HCT116 (cell line): ENCODE measurements around the gene ZKSCAN2. TPM values are rescaled to one million over a fixed set of nuclear protein-coding genes. Genes with fewer than 3 reads are reported as not detected.

Experiments used
- ATAC-seq: fragments of 200-7000 bp; cut with Tn5 transposase; 2 replicates; pipeline ENCODE4 v1.9.1; 2020; ENCODE audit warnings: mild to moderate bottlenecking, moderate library complexity
- BruUV-seq: library from RNA; stranded (reverse); fragments of 400-500 nt; replicated peaks from 2 replicates; lab custom pipeline; 2021; lab: Mats Ljungman, UMichigan
- CTCF ChIA-PET: fragments of 300-600 bp; sonication (Branson Sonifier 250); formaldehyde crosslinking; loops from one replicate; lab custom pipeline; 2021; ENCODE audit warnings: antibody characterized with exemption; lab: Charles Lee
- POLR2A ChIA-PET: fragments of 300-600, 350-600 bp; sonication (Branson Sonifier 250); formaldehyde crosslinking; loops from one replicate; lab custom pipeline; 2021; ENCODE audit warnings: antibody characterized with exemption; lab: Charles Lee
- RAD21 ChIA-PET, 2 experiments: fragments of 300-600 bp; sonication (Branson Sonifier 250); formaldehyde crosslinking; loops; one replicate each; lab custom pipeline; 2023; ENCODE audit warnings: low total read pairs in 2 of 2; ENCODE audit not compliant: uncharacterized antibody in 2 of 2, unreplicated experiment in 2 of 2, low non-redundant PET in 1 of 2; lab: Charles Lee
- DNase-seq: peaks from one replicate; pipeline ENCODE4 v3.0.0-alpha.2; 2010; ENCODE audit warnings: low read depth, low spot score
- H2AFZ ChIP-seq: fragments of 200-600 bp; shearing (Covaris generic), sonication (generic); 2 replicates; pipeline ENCODE4 v1.6.1; 2017; ENCODE audit warnings: low read depth, mixed run types, mixed read lengths, antibody characterized with exemption, low read length; ENCODE audit not compliant: poor library complexity, severe bottlenecking
- H3K27ac ChIP-seq: 2 replicates; pipeline ENCODE4 v1.5.1; 2012; ENCODE audit warnings: low read depth, low read length
- H3K27me3 ChIP-seq: fragments of 200-600 bp; sonication (generic); 2 replicates; pipeline ENCODE4 v1.6.1; 2016; ENCODE audit warnings: mixed run types, low read length, mixed read lengths; ENCODE audit not compliant: insufficient read depth
- H3K36me3 ChIP-seq, 2 experiments: fragments of 200-500 bp in 1 of 2; fragments of 200-600 bp in 1 of 2; sonication (Bioruptor generic) in 1 of 2; sonication (generic) in 1 of 2; 2 replicates each; pipeline versions ENCODE4 v1.5.1 to v1.6.1; 2014 to 2016; ENCODE audit warnings: low read length in 2 of 2, inconsistent platforms in 1 of 2, mixed read lengths in 1 of 2, mixed run types in 1 of 2; ENCODE audit not compliant: insufficient read depth in 2 of 2, control insufficient read depth in 1 of 2
- H3K4me1 ChIP-seq, 2 experiments: fragments of 200-600 bp in 1 of 2; sonication (generic) in 1 of 2; 2 replicates each; pipeline versions ENCODE4 v1.5.1 to v1.6.1; 2012 to 2017; ENCODE audit warnings: low read length in 2 of 2, inconsistent platforms in 1 of 2, mild to moderate bottlenecking in 1 of 2, mixed read lengths in 1 of 2, mixed run types in 1 of 2, moderate library complexity in 1 of 2; ENCODE audit not compliant: insufficient read depth in 2 of 2, control insufficient read depth in 1 of 2
- H3K4me2 ChIP-seq: fragments of 200-600 bp; sonication (generic); 2 replicates; pipeline ENCODE4 v1.6.1; 2017; ENCODE audit warnings: mixed run types, low read length, mixed read lengths
- H3K4me3 ChIP-seq, 2 experiments: fragments of 200-600 bp in 1 of 2; sonication (generic) in 1 of 2; replicated peaks in 1 of 2; 2 replicates each; pipeline ENCODE4 v1.5.1; 2011 to 2016; ENCODE audit warnings: low read length in 2 of 2, control low read depth in 1 of 2, low read depth in 1 of 2, mild to moderate bottlenecking in 1 of 2, mixed read lengths in 1 of 2, mixed run types in 1 of 2
- H3K79me2 ChIP-seq: fragments of 200-600 bp; sonication (generic); 2 replicates; pipeline ENCODE4 v1.6.1; 2017; ENCODE audit warnings: mild to moderate bottlenecking, mixed run types, low read length, moderate library complexity, mixed read lengths; ENCODE audit not compliant: insufficient read depth
- H3K9ac ChIP-seq: fragments of 200-600 bp; sonication (generic); 2 replicates; pipeline ENCODE4 v1.6.1; 2016; ENCODE audit warnings: low read length, mixed read lengths
- H3K9me2 ChIP-seq: fragments of 200-600 bp; sonication (generic), shearing (Covaris generic); 2 replicates; pipeline ENCODE4 v1.6.1; 2017; ENCODE audit warnings: mixed run types, mild to moderate bottlenecking, moderate library complexity; ENCODE audit not compliant: insufficient read depth
- H3K9me3 ChIP-seq, 2 experiments: fragments of 200-500 bp in 1 of 2; fragments of 200-600 bp in 1 of 2; sonication (Bioruptor generic) in 1 of 2; sonication (generic) in 1 of 2; 2 replicates each; pipeline ENCODE4 v1.6.1; 2014 to 2017; ENCODE audit warnings: low read length in 2 of 2, mixed read lengths in 2 of 2, inconsistent platforms in 1 of 2, low read depth in 1 of 2, mild to moderate bottlenecking in 1 of 2, mixed run types in 1 of 2, moderate library complexity in 1 of 2; ENCODE audit not compliant: control insufficient read depth in 1 of 2, insufficient read depth in 1 of 2
- H4K20me1 ChIP-seq: fragments of 200-600 bp; sonication (generic), shearing (Covaris generic); 2 replicates; pipeline ENCODE4 v1.6.1; 2017; ENCODE audit warnings: mixed run types, mild to moderate bottlenecking, moderate library complexity; ENCODE audit not compliant: insufficient read depth
- CBX3 ChIP-seq: IDR thresholded peaks from 2 replicates; pipeline ENCODE4 v1.6.1; 2012; ENCODE audit warnings: low read depth
- ELF1 ChIP-seq: IDR thresholded peaks from 2 replicates; pipeline ENCODE4 v1.6.1; 2012; ENCODE audit warnings: low read depth, borderline replicate concordance
- EZH2 ChIP-seq: fragments of 200-600 bp; sonication (generic); IDR thresholded peaks from 2 replicates; pipeline ENCODE4 v1.6.1; 2017; ENCODE audit warnings: antibody characterized with exemption, mixed run types
- POLR2A ChIP-seq: IDR thresholded peaks from 2 replicates; pipeline ENCODE4 v1.7.0; 2011; ENCODE audit warnings: borderline replicate concordance; ENCODE audit not compliant: insufficient read depth, insufficient read length; ENCODE audit errors: extremely low read depth
- POLR2AphosphoS5 ChIP-seq: IDR thresholded peaks from 2 replicates; pipeline ENCODE4 v1.6.1; 2011; ENCODE audit warnings: mild to moderate bottlenecking, low read depth, low read length, moderate library complexity
- SIN3A ChIP-seq: IDR thresholded peaks from 2 replicates; pipeline ENCODE4 v1.6.1; 2012; ENCODE audit warnings: low read depth
- ZBTB33 ChIP-seq: IDR thresholded peaks from 2 replicates; pipeline ENCODE4 v1.6.1; 2011; ENCODE audit warnings: mild to moderate bottlenecking, low read length, moderate library complexity; ENCODE audit not compliant: insufficient replicate concordance; ENCODE audit errors: extremely low read depth
- intact Hi-C: fragments of 100-400 bp; cut with micrococcal nuclease; formaldehyde crosslinking; loops from 2 replicates; pipeline ENCODE4 v1.10.0; 2022
- total RNA-seq: library from RNA; stranded (reverse); gene quantifications from one replicate; pipeline ENCODE4 v1.2.1, GENCODE V29; 2021; ENCODE audit not compliant: unreplicated experiment
- TF ChIP-seq, protein P1 (sequence below): IDR thresholded peaks from 2 replicates; pipeline ENCODE4 v1.6.1; 2012; ENCODE audit warnings: low read depth

ZKSCAN2 gene
- total RNA-seq, 1 experiment from 2014 or later, result 12.3 TPM

DNA sequence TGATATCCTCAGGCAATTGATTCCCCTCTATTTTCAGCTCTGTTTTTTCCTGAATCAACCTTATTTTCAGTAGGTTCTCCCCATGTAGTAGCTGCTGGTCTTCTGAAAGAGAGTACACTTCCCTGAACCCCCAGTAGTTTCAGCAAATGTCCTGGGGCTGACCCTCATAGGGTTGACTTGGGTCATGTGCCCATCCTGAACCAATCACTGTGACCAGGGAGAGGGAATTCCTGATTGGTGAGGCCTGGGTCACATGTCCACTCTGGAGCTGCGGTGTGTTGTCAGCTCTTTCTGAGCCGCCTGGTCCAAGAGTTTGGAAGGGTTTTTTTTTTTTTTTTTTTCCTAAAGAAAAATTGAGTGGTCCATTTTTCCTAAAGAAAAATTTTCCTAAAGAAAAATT lies 8.3 kb upstream of the ZKSCAN2 start:
- Histone ChIP-seq H3K4me2 (no peak overlapping the region), H3K9me3 (no peaks in the 10 kb centered on the region), H3K4me1 (no peaks in the 10 kb centered on the region), H3K27me3 (no peaks in the 10 kb centered on the region), H3K36me3 (peaks cover 0 to 4% of the 10 kb centered on the region in 2 experiments; a peak in 3 of 4 replicates), H3K27ac (no peak overlapping the region), H3K4me3 (no peak overlapping the region), H3K79me2 (peaks cover 21% of the 10 kb centered on the region; the same call in 1 of the 2 replicates), H2AFZ (no peak overlapping the region), H3K9ac (no peak overlapping the region), H3K9me2 (no peaks in the 10 kb centered on the region), H4K20me1 (peaks cover 1% of the 10 kb centered on the region; the same call in 1 of the 2 replicates)
- POLR2A ChIA-PET, result no interaction called here
- TF ChIP-seq ZBTB33, result no peak
- no peak for TF ChIP-seq POLR2AphosphoS5
- TF ChIP-seq EZH2, result no peak
- TF ChIP-seq POLR2A, result no peak
- no peak for TF ChIP-seq ELF1
- no peak for DNase-seq
- peak; percentile 38; the same call in 1 of the 2 replicates for ATAC-seq
- RAD21 ChIA-PET, result no interaction called here
- CTCF ChIA-PET, result interaction anchor here (1.0 kb wide), 1 partner anchor 9 kb away, joined by 3 read pairs; no protein-coding TSS in a partner anchor
- no TSS peak for BruUV-seq
- intact Hi-C loops, result no loop called here

- Histone ChIP-seq H4K20me1 (peaks cover 3% of the 10 kb centered on the region; the same call in 1 of the 2 replicates), H3K4me3 (no peak overlapping the region), H3K9ac (no peak overlapping the region), H3K27me3 (no peaks in the 10 kb centered on the region), H3K27ac (no peak overlapping the region), H3K4me1 (no peaks in the 10 kb centered on the region), H3K4me2 (no peak overlapping the region), H3K36me3 (peaks cover 0 to 4% of the 10 kb centered on the region in 2 experiments; a peak in 3 of 4 replicates), H3K79me2 (peaks cover 35% of the 10 kb centered on the region), H3K9me3 (no peaks in the 10 kb centered on the region), H2AFZ (no peak overlapping the region), H3K9me2 (no peaks in the 10 kb centered on the region)
- TF ChIP-seq CBX3 (no peak), SIN3A (no peak)
- TF ChIP-seq, protein P1, sequence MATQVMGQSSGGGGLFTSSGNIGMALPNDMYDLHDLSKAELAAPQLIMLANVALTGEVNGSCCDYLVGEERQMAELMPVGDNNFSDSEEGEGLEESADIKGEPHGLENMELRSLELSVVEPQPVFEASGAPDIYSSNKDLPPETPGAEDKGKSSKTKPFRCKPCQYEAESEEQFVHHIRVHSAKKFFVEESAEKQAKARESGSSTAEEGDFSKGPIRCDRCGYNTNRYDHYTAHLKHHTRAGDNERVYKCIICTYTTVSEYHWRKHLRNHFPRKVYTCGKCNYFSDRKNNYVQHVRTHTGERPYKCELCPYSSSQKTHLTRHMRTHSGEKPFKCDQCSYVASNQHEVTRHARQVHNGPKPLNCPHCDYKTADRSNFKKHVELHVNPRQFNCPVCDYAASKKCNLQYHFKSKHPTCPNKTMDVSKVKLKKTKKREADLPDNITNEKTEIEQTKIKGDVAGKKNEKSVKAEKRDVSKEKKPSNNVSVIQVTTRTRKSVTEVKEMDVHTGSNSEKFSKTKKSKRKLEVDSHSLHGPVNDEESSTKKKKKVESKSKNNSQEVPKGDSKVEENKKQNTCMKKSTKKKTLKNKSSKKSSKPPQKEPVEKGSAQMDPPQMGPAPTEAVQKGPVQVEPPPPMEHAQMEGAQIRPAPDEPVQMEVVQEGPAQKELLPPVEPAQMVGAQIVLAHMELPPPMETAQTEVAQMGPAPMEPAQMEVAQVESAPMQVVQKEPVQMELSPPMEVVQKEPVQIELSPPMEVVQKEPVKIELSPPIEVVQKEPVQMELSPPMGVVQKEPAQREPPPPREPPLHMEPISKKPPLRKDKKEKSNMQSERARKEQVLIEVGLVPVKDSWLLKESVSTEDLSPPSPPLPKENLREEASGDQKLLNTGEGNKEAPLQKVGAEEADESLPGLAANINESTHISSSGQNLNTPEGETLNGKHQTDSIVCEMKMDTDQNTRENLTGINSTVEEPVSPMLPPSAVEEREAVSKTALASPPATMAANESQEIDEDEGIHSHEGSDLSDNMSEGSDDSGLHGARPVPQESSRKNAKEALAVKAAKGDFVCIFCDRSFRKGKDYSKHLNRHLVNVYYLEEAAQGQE, result peak; percentile 84
- DNase-seq (no peak), ATAC-seq (no peak)
- POLR2A ChIA-PET, result no interaction called here
- no TSS peak for BruUV-seq
- CTCF ChIA-PET, result no interaction called here
- RAD21 ChIA-PET, result no interaction called here
- intact Hi-C loops, result no loop called here
Measured at GRCh38 chr16:25264597-25264996, 7.0 kb upstream of the ZKSCAN2 start.
